Embryonic facial prominence (tissue), 1 donor: ENCODE measurements around the gene LAMA2.

Experiments used
- DNase-seq: peaks from one replicate; pipeline ENCODE4 v3.0.0-alpha.2; 2016; ENCODE audit errors: extremely low spot score

LAMA2 gene

GRCh38 chr6:128899341-128900050 is 16.6 kb downstream of the LAMA2 start:
- DNase-seq, result no peak

GRCh38 chr6:128903715-128904114 is 20.8 kb downstream of the LAMA2 start:
- DNase-seq, result no peak

- no peak for DNase-seq
Measured at GRCh38 chr6:128914051-128914450, 31.1 kb downstream of the LAMA2 start.

GRCh38 chr6:128918886-128919285 is 35.9 kb downstream of the LAMA2 start:
- DNase-seq, result no peak

- no peak for DNase-seq
Measured at GRCh38 chr6:128919412-128920180, 36.7 kb downstream of the LAMA2 start.

GRCh38 chr6:128925765-128926164 is 42.8 kb downstream of the LAMA2 start:
- no peak for DNase-seq

GRCh38 chr6:128929869-128930268 is 46.9 kb downstream of the LAMA2 start:
- DNase-seq, result no peak

GRCh38 chr6:128930321-128930720 is 47.4 kb downstream of the LAMA2 start:
- no peak for DNase-seq

- DNase-seq, result no peak
Measured at GRCh38 chr6:128932061-128932460, 49.1 kb downstream of the LAMA2 start.

- no peak for DNase-seq
Measured at GRCh38 chr6:128950864-128951263, 67.9 kb downstream of the LAMA2 start.

- no peak for DNase-seq
Measured at GRCh38 chr6:128952902-128953301, 70.0 kb downstream of the LAMA2 start.

- DNase-seq, result no peak
Measured at GRCh38 chr6:128954308-128955043, 71.5 kb downstream of the LAMA2 start.

GRCh38 chr6:128963561-128963960 is 80.6 kb downstream of the LAMA2 start:
- DNase-seq, result no peak

- DNase-seq, result no peak
Measured at GRCh38 chr6:128964233-128964755, 81.4 kb downstream of the LAMA2 start.

GRCh38 chr6:128964771-128965170 is 81.8 kb downstream of the LAMA2 start:
- no peak for DNase-seq

GRCh38 chr6:128966934-128967333 is 84.0 kb downstream of the LAMA2 start:
- DNase-seq, result no peak

GRCh38 chr6:128979071-128979470 is 96.1 kb downstream of the LAMA2 start:
- DNase-seq, result no peak

- DNase-seq, result no peak
Measured at GRCh38 chr6:128981716-128982115, 98.8 kb downstream of the LAMA2 start.

GRCh38 chr6:128990360-128990759 is 107.4 kb downstream of the LAMA2 start:
- DNase-seq, result no peak

- DNase-seq, result no peak
Measured at GRCh38 chr6:128990915-128991314, 108.0 kb downstream of the LAMA2 start.

GRCh38 chr6:128993166-128993565 is 110.2 kb downstream of the LAMA2 start:
- DNase-seq, result no peak

GRCh38 chr6:128997880-128998279 is 114.9 kb downstream of the LAMA2 start:
- DNase-seq, result no peak
